IMR-90 (cell line): ENCODE data around the gene ZDHHC14.

Source experiments
- BHLHE40 ChIP-seq: fragments of 150-350 bp; IDR thresholded peaks from 2 replicates; pipeline ENCODE4 v1.6.1; 2016; ENCODE audit warnings: mild to moderate bottlenecking, low read depth, low read length
- CEBPB ChIP-seq: IDR thresholded peaks from 2 replicates; pipeline ENCODE4 v1.6.1; 2012; ENCODE audit warnings: low read depth, low read length, improper control_type of control experiment
- CHD1 ChIP-seq: IDR thresholded peaks from 2 replicates; pipeline ENCODE4 v1.6.1; 2012; ENCODE audit warnings: low read depth, low read length, improper control_type of control experiment
- CTCF ChIP-seq: conservative IDR thresholded peaks from 2 replicates; pipeline ENCODE4 v1.5.1; 2012; ENCODE audit warnings: mild to moderate bottlenecking, low read depth, low read length, improper control_type of control experiment
- MAFK ChIP-seq: IDR thresholded peaks from 2 replicates; pipeline ENCODE4 v1.6.1; 2012; ENCODE audit warnings: low read depth, low read length, improper control_type of control experiment
- MXI1 ChIP-seq: IDR thresholded peaks from 2 replicates; pipeline ENCODE4 v1.6.1; 2012; ENCODE audit warnings: low read depth, mild to moderate bottlenecking, low read length, moderate library complexity, borderline replicate concordance
- NFE2L2 ChIP-seq: fragments of 150-350 bp; IDR thresholded peaks from 2 replicates; pipeline ENCODE4 v1.6.1; 2016; ENCODE audit warnings: low read depth, mild to moderate bottlenecking, low read length
- POLR2A ChIP-seq: IDR thresholded peaks from 2 replicates; pipeline ENCODE4 v1.6.1; 2012; ENCODE audit warnings: mild to moderate bottlenecking, low read depth, low read length
- RAD21 ChIP-seq: IDR thresholded peaks from 2 replicates; pipeline ENCODE4 v1.6.1; 2012; ENCODE audit warnings: low read length, improper control_type of control experiment
- RCOR1 ChIP-seq: IDR thresholded peaks from 2 replicates; pipeline ENCODE4 v1.6.1; 2012; ENCODE audit warnings: mild to moderate bottlenecking, low read length, improper control_type of control experiment; ENCODE audit not compliant: insufficient replicate concordance
- RFX5 ChIP-seq: IDR thresholded peaks from 2 replicates; pipeline ENCODE4 v1.8.0; 2012; ENCODE audit warnings: low read depth, mild to moderate bottlenecking, low read length, moderate library complexity
- SMC3 ChIP-seq: fragments of 150-350 bp; IDR thresholded peaks from 2 replicates; pipeline ENCODE4 v1.6.1; 2016; ENCODE audit warnings: low read depth, mild to moderate bottlenecking, antibody characterized with exemption, low read length, moderate library complexity

GRCh38 chr6:157486572-157486971 lies 105.6 kb downstream of the ZDHHC14 start:
- TF ChIP-seq CTCF (no peak), POLR2A (no peak), RFX5 (no peak), BHLHE40 (no peak), CHD1 (no peak), SMC3 (no peak), NFE2L2 (no peak), MXI1 (no peak), RCOR1 (no peak), RAD21 (no peak), MAFK (no peak), CEBPB (no peak)
